Measurements from ENCODE around the gene C16orf92. TPM values are rescaled to one million over a fixed set of nuclear protein-coding genes. Genes with fewer than 3 reads are reported as not detected.
"Not testable (repeated sequence)": the region's sequence is repeated elsewhere in the genome, so short reads cannot be mapped to it uniquely, and the experiment has no call there.

C16orf92 gene
- total RNA-seq, 1 donor from 2014 or later = not detected

DNA sequence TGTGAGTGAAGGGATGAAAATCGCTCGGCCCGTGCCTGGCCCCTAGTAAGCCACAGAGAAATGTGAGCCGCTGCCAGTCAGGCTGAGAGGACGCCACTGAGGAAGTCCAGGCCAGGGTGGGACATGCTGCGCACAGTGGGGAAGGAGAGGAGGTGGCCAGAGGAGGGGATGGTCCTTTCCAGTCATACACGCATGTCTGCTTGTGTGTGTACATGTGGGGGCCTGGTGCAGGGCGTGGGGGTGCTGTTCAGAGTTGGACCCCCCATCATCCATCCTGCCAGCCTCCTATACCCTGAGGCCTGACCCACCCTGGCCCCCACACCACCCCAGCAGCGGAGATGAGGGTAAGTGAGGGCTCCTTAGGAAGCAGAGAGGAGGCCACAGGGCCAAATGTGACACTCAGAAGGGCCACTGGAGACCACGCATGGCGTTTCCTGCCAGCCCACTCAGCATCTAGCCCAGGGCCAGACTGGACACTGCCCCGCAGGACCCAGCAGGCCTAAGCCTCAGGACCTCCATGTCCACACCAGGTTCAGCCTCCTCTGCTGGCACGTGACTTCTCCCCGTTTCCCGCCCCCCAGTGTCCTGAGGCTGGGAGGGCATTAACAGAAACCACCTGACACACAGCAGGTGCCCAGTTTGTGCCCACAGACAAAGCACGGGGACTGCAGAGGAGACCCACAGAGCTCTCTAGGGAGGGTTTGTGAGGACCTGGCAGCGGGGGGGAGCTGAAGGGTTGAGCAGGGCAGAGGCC, 19.2 kb upstream of the C16orf92 start:
- no peak for DNase-seq (ENCODE audit: extremely low read depth, low read depth, low spot score)

DNA sequence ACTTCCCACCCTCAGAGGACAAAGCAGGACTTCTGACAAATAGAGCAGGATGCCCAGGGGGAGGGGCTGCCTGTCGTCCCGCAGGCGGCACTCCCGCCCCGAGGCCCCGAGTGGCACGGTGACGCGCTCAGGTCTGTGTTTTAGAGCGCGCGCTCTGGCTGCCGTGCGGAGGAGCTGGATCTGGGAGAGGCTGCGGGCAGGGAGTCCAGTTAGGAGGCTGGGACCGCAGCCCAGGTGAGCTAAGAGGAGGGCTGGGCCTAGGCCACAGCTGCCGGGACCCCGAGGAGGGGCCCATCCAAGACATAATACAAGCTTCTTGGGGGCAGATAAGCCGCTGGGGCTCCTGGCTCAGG, 18.6 kb upstream of the C16orf92 start:
- no peak for DNase-seq (ENCODE audit: extremely low read depth, low read depth, low spot score)

DNA sequence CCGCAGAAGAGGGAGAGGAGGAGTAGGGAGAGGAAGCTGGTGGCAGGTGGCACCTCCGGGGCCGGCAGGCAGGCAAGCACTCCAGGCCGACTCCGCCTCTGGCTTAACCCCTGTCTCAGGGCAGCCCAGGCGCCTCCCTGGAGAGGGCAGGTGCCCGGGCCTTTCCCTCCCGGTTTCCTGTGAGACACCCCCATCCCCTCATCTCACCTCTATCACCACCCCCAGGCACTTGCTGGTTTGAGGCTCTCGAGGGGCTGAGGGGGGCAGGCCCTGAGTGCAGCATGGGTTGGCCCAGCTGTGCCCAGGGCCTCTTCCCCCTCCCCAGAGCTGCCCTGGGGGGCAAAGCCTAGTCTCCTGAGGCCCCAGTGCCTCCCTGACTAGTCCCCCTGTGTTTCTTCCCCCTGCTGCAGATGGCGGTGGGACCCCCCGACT, 18.2 kb upstream of the C16orf92 start:
- no peak for DNase-seq (ENCODE audit: extremely low read depth, low read depth, low spot score)

DNA sequence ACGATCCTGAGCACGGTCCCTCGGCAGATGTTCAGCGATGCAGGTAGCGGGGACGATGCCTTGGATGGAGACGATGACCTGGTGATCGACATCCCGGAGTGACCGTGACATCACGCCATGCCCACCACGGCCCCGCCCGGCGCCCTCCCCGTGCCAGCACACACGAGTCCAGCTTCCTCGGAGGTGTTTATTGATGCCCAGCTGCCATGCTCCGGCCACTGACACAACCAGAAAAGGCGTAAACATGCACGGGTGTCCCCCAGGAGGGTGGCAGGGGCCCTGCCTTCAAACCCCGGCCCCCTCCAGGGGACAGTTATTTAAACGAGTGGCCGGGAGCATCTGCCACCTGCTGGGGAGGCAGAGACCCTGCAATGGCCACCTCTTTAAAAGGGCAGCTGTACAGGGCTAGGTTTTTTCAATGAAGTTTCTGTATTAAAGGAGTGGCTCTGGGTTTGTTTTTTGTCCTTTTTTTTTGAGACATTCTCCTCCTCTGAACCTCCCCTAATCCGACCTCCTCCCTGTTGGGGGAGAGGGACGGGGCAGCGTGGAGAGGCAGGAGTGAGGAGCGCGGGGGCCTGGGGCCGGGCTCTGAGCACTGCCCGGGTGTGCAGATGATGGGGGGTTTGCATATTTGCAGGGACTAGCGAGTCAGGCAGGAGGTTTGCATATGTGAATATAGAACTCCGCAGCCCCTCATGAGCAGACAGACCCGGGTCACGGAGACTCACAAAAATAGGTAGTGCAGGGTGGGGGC, 17.5 kb upstream of the C16orf92 start:
- no peak for DNase-seq (ENCODE audit: extremely low read depth, low read depth, low spot score)

DNA sequence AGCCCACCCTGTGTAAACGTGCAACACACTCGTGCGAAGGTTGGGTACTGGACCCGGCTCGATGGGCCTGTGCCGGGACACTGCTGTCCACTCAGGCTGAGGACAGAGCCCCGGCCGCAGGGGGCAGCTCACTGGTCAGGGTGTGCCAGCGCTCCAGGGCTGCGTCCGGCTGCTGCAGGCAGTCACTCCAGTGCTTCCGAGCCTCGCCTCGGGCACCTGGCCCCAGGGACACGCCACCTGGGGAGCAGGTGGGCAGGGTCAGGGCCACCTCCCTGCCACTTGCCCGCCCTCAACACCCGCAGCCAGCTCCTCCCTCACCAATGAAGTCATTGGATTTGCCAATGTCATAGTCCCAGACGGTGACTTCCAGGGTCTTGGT, 16.9 kb upstream of the C16orf92 start:
- DNase-seq (ENCODE audit: extremely low read depth, low read depth, low spot score) = no peak

DNA sequence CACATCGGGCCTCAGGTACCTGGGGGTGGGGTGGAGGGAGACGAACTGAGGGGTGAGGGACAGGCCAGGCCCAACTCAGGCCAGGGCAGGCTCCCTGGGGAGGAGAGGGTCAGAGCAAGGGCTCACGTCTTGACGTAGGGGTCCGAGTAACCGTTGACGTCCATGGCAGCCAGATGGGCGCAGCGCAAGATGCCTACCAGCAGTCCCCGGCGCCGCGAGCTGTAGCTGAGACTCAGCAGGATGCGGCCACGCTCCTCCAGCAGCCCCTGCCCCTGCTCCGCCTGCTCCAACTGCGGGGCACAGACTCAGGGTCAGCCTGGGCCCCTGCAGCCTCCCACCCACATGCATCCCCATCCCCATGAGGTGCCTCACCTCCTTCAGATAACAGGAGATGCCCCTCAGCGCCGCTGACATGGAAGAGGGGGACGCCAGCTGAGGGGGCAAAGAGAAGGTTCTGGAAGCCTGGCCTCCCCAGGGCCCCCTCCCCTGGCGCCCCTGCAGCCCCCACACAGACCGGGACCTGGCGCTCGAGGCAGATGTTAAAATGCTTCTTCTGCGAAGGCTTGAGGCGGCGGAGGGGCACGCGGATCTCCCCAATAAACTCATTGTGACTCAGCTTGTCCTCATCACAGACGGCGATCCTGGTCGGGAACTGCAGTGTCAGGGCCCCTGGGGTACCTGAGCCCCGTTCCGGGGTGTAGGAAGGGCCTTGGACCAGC, 16.2 kb upstream of the C16orf92 start:
- DNase-seq (ENCODE audit: extremely low read depth, low read depth, low spot score) = no peak

DNA sequence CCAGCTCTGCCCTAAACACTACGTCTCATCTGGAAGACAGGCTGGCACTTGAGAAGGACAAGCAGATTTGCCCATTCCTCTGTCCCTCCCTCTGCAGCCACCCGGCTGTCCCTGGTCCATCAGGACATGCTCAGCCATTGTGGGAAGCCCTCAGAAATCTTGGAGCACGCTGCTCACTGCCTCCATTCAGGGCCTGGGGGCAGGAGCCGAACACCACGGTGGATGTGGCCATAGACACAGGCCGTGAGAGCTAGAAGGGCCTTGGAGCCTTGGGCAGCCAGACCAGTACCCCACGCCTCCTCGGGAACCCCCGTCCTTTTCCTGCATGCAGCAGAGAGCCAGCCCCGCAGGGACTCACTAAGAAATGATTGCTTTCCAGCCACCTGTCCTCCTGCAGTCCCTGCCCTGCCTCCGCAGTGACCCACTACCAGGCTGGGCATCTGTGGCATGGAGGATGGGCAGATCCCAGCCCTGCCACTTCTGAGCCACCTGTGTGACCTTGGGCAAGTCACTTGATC, 15.6 kb upstream of the C16orf92 start:
- DNase-seq (ENCODE audit: extremely low read depth, low read depth, low spot score) = no peak

DNA sequence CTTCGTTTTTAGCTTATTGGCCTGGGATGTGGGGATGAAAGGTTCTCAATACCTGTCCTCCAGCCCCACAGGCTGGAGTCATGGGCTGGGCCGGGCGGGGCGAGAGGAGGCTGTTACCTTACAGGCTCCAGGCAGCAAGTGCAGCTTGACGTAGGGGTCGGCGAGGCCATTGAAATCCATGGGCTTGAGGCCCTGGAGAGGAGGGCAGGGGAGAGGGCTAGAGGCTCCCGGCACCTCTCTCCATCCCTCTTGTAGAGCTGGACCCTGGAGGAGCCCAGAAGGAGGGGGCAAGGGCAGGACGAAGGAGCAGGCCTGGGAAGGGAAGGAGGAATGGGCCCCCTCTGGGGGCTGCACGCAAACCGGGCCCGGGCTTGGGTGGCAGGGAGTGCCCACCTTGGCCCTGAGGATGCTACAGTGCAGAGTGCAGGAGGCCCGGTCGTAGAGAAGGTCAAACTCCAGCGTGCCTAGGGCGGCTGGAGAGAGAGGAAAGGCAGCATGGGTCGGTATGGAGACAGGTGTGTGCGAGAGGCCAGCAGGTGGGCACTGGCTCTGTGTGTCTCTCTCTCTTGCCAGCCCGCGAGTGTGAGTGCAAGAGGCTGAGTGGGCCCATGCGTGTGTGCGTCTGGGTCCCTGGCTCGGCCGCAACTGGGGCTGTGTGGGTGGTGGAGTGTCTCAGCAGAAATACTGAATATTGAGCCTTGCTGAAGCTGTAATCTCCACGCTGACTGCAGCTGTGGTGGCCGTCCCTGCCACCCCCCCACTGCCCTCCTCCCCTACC, 13.7 kb upstream of the C16orf92 start:
- DNase-seq (ENCODE audit: extremely low read depth, low read depth, low spot score) = no peak

DNA sequence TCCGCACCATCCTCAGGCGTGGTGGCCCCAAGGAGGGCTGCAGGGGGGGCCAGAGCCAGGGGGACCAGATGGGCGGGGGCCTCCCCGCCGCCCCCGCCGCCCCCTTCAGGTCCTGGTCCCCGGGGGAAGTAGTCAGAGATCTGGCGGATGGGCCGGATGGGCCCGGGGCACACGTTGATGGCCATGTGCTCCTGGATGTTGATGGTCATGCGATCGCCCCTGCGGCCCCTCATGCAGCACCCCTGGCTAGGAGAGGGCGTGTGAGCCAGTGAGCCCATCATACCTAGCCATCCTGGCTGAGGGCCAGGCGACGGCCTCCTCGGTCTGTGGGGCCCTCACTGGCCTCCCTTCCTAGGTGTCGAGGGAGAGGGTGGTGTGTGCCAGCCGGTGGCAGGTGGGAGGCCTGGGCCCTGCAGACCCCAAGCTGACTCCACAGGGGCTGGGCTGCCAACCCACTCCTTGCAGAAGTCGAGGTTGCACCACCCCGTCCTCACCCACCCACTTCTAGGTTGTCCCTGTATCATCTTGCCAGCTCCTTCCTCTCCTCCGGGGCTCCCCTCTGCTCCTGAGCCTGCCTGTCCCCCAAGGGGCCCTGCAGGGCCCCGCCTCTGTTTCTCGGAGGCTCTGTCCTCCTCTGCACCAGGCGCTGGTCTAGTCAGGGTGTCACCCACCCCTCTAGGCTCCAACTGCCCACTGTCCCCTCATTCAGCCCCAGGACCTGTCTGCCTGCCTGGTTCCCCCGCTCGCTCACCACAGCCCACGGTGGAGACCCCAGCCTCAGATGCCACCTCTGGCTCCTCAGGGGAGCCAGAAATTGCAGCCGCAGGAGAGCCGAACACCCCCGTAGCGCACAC, 12.8 kb upstream of the C16orf92 start:
- DNase-seq (ENCODE audit: extremely low read depth, low read depth, low spot score) = no peak

DNA sequence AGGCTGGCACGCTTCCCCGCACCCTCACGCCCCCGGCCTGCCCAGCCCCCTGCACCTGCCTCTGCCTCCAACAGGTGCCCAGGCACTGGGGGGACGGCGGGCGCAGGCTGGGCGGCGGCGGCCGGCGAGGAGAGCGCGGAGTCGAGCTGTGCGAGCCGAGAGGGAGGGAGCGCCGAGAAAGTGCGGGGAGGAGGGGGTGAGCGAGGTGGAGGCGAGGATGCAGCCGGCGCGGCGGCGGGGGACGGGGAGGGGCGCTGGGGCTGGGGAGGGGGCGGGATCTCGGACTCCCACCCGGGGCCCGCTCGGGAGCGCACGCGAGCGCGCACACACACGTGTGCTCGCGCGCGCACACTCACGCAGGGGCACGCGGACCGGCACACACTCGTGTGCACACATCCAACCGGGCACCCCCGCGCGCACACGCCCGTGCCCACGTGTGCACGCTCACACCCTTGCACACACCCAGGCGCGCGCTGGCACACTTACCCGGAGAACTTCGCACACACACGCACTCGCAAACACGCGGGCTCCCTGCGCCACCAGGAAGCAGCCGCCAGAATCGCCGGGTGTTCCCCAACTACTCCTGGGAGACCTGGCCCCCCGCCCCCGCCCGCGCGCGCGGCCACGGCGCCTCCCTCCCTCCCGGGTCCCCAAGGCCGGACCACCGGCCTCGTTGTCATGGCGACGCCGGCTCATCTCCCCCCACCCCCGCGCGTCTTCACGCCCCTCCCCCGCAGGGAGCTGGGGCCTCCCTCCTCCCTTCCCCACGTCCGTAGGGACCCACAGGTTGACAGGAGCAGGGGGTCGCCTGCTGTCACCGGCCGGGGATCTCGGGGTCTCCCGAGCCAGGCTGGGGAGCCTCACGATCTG, 11.9 kb upstream of the C16orf92 start, which contains the start of gene DOC2A:
TSS of gene DOC2A (minus strand) at position 184 of the 870 bp plus-strand sequence. CDS start 805 bp downstream, outside the sequence.
- no peak for DNase-seq (ENCODE audit: extremely low read depth, low read depth, low spot score)

DNA sequence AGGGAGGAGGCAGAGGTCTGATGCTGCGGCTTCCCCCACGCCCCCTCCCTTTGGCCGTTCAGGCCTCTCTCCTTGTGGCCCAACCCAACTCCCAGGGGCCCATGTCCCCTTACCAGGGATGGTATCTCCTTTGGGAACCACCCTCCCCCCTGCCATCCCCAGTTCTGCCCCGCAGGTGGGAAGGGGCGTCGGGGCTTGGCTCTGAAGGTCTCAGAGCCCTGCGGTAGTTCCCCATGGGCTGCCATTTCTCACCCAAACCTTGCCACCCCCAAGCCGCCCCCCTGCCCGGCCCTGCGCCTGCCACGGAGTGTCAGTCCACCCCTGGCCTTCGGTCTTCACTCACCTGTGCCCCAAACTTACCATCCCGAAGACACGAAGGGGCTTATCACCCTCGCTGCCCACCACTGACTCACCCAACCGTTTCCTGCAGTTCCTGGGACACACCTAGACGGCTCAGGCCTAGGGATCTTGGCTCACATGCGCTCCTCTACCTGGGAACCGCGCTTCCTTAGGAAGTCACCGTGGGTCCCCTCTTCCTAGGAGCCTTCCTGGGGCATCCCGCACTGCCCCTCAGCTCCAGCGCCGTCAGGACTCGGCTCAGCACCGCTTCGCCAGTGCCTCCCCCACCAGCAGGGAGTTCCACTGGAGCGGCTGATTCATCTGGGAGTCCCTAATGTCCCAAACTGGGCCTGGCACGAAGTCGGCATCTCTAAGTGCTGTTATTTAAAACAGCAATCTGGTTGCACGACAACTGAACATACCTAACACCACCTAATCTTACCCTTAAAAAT, 11.1 kb upstream of the C16orf92 start:
- no peak for DNase-seq (ENCODE audit: extremely low read depth, low read depth, low spot score)

DNA sequence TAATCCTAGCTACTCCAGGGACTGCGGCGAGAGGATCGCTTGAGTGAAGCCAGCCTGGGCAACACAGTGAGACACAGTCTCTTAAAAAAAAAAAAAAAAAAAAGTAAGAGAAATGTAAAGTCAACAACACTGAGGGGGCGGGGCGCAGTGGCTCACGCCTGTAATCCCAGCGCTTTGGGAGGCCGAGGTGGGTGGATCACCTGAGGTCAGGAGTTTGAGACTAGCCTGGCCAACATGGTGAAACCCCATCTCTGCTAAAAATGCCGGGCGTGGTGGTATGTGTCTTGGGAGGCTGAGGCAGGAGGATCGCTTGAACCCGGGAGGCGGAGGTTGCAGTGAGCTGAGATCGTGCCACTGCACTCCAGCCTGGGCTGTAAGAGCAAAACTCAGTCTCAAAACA, 10.4 kb upstream of the C16orf92 start:
- not testable (repeated sequence) for DNase-seq (ENCODE audit: extremely low read depth, low read depth, low spot score)

DNA sequence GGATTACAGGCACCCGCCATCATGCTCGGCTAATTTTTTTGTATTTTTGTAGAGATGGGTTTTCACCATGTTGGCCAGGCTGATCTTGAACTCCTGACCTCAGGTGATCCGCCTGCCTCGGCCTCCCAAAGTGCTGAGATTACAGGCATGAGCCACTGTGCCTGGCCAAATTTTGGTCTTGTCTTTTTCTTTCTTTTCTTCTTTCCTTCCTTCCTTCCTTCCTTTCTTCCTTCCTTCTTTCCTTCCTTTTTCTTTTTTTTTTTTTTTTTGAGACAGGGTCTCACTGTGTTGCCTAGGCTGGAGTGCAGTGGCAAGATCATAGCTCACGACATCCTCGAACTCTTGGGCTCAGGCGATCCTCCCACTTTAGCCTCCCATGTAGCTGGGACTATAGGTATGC, 7.5 kb upstream of the C16orf92 start:
- not testable (repeated sequence) for DNase-seq (ENCODE audit: extremely low read depth, low read depth, low spot score)

DNA sequence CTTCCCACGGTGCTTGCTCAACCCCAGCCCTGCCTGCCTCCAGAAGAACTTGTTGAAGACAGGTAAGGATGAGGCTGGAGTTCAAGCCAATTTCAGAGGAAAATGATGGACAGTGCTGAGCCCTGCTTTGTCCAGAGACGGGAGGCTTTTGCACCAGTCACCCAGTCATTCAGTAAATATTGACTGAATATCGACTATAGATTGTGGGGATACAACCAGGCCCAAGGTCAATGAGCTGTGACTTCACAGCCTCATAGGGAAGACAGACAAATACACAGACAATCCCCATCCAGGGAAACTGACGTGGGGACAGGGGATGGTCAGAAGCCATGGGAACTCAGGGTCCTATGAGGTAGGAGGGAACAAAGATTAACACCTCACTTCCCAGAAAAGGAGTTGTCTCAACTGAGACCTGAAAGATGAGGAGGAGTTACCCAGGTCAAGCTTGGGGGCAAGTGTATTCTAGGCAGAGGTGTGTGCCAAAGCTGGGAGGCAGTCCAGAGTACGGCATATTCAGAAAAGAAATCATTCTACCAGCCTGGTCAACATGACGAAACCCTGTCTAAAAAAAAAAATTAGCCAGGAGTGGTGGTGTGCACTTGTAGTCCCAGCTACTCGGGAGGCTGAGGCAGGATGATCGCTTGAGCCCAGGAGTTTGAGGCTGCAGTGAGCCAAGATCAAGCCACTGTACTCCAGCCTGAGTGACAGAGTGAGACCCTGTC, 6.3 kb upstream of the C16orf92 start:
- DNase-seq (ENCODE audit: extremely low read depth, low read depth, low spot score) = no peak

DNA sequence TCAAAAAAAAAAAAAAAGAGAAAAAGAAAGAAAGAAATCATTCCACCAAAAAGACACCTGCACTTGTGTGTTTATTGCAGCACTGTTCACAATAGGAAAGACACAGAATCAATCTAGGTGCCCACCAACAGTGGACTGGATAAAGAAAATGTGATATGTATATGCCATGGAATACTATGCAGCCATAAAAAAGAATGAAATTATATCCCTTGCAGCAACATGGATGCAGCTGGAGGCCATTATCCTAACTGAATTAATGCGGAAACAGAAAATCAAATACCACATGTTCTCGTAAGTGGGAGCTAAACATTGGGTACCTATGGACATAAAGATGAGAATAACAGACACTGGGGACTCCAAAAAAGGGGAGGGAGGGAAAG, 5.7 kb upstream of the C16orf92 start:
- DNase-seq (ENCODE audit: extremely low read depth, low read depth, low spot score) = no peak

DNA sequence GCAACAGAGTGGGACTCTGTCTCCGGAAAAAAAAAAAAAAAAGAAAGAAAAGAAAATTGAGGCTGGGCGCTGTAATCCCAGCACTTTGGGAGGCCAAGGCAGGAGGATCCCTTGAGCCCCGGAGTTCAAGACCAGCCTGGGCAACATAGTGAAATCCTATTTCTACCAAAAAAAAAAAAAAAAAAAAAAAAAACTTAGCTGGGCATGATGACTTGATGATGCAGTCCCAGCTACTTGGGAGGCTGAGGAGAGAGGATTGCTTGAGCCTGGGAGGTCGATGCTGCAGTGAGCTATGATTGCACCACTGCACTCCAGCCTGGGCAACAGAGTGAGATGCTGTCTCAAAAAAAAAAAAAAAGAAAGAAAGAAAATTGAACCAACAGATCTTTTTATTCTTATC, 5.1 kb upstream of the C16orf92 start:
- DNase-seq (ENCODE audit: extremely low read depth, low read depth, low spot score) = not testable (repeated sequence)

DNA sequence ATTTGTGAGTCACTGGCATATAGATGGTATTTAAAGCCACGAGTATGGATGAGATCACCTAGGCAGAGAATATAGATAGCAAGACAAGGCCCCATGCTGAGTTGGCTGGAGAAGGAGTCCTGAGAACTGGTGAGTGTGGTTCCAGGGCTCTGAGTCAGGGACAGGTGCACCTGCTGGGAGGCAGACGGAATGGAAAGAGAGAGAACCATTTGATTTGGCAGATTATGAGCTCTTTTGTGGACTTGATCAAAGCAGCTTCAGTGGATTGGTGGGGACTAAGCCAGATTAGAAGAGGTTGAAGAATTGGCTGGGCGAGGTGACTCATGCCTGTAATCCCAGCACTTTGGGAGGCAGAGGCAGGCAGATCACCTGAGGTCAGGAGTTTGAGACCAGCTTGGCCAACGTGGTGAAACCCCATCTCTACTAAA, 4.3 kb upstream of the C16orf92 start:
- DNase-seq (ENCODE audit: extremely low read depth, low read depth, low spot score) = no peak
